Ammon's horn (tissue), 1 donor: Measurements from ENCODE around the gene USP46.

Experiments used
- DNase-seq: peaks from one replicate; pipeline ENCODE4 v3.0.0-alpha.2; 2016; ENCODE audit warnings: low spot score

The USP46 gene, protein sequence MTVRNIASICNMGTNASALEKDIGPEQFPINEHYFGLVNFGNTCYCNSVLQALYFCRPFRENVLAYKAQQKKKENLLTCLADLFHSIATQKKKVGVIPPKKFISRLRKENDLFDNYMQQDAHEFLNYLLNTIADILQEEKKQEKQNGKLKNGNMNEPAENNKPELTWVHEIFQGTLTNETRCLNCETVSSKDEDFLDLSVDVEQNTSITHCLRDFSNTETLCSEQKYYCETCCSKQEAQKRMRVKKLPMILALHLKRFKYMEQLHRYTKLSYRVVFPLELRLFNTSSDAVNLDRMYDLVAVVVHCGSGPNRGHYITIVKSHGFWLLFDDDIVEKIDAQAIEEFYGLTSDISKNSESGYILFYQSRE

DNA sequence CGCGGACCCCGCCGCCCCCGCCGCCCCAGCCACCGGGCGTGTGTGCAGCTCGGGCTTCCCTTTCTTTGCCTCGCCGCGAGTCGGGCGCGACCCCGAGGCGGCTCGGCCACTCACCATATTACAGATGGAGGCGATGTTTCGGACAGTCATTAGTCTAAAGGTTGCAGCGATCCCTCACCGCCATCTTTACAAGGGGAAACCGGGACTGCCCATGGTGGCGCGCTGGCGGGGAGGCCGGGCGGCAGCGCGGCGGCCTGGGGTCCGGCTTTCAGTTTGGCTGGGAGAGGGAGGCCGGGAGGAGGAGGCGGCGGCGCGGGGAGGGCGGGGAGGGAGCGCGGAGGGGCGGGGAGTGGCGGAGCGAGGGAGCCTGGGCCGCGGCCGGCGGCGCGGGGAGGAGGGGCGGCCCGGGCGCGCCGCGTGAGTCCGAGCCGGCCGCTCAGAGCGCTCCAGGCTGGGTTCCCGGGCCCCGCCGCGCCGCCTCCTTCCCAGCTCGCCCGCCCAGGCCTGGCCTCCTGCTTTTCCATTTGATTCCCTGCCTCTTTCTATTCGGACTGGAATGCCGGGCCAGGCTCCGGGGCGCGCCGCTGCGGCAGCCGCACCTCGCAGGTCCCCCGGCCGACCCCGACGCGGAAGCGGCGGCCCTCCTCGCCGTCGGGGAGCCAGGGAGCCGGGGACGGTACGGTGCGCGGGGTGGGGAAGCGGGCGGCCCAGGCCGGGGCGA, at the start of gene USP46:
USP46 (minus strand) TSS at position 301 of the 721 bp plus-strand sequence; CDS start at position 150, 151 bp downstream.
- DNase-seq: peak; percentile 79

DNA sequence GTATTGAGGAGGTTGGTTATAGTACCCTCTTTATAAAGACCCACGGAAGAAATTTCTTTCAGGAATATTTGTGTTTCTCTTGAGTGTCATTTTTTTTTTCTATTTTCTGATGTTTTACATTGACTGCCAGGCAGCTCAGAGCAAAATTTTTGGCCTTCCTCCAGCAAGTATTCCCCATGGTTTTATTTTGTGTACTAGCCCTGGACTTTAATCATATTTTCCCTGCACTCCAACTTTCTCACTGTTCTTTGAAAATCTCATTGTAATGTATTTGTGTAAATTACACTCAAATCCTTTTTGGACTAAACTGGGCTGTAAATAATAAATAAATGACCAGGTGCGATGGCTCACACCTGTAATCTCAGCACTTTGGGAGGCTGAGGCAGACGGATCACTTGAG, 45.6 kb upstream of the USP46 start:
- DNase-seq: no peak

GRCh38 chr4:52704133-52704532, 45.0 kb upstream of the USP46 start:
- no peak for DNase-seq

GRCh38 chr4:52701207-52701606, 42.1 kb upstream of the USP46 start:
- DNase-seq: no peak

- no peak for DNase-seq
Observed at GRCh38 chr4:52694936-52695335, 35.8 kb upstream of the USP46 start.

DNA sequence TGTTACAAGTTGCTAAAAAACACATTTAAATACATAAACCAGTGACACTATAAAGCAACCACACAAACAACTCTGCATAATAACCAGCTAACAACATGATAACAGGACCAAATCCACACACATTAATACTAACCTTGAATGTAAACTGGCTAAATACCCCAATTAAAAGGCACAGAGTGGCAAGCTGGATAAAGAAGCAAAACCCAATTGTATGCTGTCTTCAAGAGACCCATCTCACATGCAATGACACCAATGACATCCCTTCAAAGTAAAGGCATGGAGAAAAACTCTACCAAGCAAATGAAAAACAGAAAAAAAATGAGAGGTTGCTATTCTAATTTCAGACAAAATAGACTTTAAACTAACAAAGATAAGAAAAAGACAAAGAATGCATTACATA, 34.4 kb upstream of the USP46 start:
- no peak for DNase-seq

- no peak for DNase-seq
Observed at GRCh38 chr4:52689096-52689495, 30.0 kb upstream of the USP46 start.

GRCh38 chr4:52687696-52688095, 28.6 kb upstream of the USP46 start:
- DNase-seq: no peak

DNA sequence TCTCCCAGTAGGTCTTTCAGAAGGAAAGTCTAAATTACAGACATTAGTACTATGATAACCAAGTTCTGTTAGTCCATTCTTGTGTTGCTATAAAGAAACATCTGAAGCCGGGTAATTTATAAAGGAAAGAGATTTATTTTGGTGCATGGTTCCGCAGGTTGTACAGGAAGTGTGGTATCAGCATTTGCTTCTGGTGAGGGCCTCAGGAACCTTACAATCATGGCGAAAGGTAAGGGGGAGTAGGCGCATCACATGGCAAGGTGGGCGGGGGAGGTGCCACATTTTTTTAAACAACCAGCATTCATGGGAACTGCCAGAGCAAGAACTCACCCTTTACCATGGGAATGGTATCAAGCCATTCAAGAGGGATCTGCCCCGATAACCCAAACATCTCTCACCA, 26.2 kb upstream of the USP46 start:
- no peak for DNase-seq

DNA sequence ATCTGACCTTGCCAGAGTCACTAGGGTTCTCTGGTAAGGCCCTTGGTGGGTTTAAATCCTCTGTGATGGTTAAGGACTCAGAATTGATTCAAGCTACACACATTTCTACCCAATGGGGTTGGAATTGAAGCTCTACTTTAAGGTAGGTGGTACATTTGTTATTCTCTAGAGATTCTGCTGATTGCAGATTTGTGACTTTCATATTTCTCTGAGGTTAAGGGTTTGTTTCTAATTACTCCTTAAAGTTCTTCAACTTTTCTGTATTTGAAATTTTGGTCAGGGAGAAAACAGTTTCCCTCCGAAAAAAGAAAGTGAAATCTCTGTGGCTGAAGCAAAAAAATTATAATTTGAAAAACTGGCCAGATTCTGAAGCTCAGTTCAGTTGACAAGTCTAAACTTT, 25.8 kb upstream of the USP46 start:
- DNase-seq: no peak

DNA sequence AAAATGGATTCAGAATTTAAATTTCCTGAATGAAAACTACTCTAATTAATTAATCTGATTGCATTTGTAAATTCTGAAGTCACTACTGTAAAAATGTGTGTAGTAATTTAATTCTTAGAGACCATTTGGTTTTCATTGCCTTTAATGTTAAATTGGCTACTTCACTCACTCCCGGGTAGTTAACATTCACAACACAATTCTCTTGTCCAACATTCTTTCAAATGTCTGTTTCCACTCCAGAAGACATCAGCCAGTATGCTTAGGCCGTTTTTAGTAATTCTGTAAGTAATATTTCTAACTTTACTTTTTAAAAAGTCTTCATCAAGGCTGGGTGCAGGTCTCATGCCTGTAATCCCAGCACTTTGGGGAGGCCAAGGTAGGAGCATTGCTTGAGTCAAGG, 21.3 kb upstream of the USP46 start:
- DNase-seq: no peak

GRCh38 chr4:52676536-52676935, 17.4 kb upstream of the USP46 start:
- no peak for DNase-seq

- no peak for DNase-seq
Observed at GRCh38 chr4:52675111-52675510, 16.0 kb upstream of the USP46 start.

GRCh38 chr4:52670739-52671138, 11.6 kb upstream of the USP46 start:
- DNase-seq: no peak

- no peak for DNase-seq
Observed at GRCh38 chr4:52670121-52670520, 11.0 kb upstream of the USP46 start.

DNA sequence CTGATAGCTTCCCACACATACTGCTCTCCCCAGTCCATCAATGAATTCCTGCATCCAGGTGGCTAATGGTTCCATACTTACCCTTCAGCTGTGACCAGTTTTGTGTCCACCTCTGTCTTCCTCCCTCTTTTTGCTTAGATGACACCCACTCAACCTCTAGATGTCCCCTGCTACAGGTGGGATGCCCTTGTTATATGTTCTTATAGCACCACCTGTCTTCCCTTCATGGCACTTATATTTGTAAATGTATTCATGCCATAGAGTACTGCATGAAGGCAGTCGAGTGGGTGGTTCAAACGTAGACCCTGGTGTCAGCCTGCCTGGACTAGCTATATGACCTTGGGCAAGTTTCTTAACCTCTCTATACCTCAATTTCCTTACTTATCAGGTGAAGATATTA, 6.5 kb upstream of the USP46 start:
- no peak for DNase-seq

- no peak for DNase-seq
Observed at GRCh38 chr4:52664479-52664878, 5.4 kb upstream of the USP46 start.

DNA sequence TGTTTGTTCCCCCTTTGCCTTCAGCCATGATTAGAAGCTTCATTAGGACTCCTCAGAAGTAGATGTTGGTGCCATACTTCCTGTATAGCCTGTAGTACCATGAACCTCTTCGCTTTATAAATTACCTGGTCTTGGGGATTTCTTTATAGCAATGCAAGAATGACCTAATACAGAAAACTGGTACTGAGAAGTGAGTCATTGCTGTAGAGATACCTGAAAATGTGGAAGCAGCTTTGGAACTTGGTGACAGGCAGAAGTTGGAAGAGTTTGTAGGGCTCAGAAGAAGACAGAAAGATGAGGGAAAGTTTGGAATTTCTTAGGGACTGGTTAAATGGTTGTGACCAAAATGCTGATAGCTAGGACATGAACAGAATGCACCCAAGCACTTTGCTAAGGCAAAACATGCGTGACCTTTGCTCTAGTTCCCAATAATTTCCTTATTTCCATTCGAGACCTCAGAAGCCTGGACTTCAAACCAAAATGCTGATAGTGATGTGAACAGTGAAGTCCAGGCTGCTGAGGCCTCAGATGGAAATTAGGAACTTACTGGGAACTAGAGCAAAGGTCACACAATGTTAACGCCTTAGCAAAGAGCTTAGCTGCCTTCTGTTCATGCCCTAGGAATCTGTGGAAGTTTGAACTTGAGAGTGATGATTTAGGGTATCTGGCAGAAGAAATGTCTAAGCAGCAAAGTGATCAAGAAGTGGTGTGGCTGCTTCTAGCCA, 3.0 kb upstream of the USP46 start:
- no peak for DNase-seq

DNA sequence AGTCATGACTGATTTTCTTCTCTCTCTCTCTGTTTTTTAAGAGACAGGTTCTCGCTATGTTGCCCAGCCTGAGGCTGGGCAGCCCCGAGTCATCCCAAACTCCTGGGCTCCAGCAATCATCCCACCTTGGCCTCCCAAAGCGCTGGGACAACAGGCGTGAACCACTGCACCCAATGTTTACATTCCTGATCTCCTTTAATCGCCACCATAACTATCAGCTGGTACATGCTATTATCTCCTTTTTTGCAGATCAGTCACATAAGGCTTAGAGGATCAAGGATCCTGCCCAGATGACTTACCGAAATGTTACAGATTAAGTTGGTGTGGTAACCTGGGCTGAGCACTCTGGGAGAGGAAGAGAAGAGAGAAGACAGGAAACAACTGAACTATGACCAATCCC, 1.5 kb upstream of the USP46 start:
- no peak for DNase-seq

- DNase-seq: peak; percentile 59
Observed at GRCh38 chr4:52659722-52660261, 691 bp upstream of the USP46 start.

GRCh38 chr4:52658641-52659000, 480 bp downstream of the USP46 start:
- no peak for DNase-seq

DNA sequence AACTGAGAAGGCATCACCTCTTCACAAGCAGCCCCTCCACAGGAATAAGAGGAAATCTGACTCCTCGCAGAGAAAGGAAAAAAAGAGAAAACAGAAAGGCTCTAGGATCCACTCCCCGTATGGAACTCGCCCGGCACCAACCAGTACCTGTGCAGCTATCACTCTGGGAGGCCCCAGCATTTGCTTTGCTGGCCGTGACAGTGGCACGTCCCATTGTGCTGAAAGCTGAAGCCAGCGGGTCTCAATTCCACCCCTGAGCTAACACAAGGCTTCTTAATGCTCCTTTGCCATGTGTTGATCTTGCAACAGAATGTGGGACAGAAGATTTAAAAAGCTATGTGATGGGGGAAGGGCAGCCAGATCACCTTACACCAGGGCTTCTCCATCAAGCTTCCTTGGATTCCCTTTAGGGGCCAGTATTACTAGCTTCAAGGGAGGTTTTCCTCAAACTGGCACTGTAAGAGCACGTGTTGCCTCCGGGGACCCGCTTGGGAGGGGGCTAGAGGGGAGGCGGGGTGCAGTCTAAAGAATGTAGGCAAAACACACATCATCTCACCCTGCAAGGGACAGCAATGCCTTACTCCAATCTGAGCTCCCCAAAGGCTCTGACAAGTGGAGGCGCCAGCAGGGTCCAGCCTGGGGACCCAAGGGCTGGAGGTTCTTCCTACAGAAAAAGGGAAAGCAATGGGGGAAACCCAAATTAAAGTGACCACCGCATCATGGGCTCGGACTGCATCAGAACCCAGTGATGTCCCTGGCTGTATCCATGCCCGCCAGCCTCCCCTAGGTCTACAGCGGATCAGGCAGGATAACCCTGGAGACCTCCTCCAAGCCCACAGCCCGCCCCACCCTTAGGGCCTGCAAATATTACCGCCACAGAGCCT, 1.2 kb downstream of the USP46 start:
- DNase-seq: peak; percentile 29
